ENCODE results near the gene DUS1L.
A peak's percentile ranks its signal among the peaks of the same experiment; 100 is the strongest.

DUS1L gene

DNA sequence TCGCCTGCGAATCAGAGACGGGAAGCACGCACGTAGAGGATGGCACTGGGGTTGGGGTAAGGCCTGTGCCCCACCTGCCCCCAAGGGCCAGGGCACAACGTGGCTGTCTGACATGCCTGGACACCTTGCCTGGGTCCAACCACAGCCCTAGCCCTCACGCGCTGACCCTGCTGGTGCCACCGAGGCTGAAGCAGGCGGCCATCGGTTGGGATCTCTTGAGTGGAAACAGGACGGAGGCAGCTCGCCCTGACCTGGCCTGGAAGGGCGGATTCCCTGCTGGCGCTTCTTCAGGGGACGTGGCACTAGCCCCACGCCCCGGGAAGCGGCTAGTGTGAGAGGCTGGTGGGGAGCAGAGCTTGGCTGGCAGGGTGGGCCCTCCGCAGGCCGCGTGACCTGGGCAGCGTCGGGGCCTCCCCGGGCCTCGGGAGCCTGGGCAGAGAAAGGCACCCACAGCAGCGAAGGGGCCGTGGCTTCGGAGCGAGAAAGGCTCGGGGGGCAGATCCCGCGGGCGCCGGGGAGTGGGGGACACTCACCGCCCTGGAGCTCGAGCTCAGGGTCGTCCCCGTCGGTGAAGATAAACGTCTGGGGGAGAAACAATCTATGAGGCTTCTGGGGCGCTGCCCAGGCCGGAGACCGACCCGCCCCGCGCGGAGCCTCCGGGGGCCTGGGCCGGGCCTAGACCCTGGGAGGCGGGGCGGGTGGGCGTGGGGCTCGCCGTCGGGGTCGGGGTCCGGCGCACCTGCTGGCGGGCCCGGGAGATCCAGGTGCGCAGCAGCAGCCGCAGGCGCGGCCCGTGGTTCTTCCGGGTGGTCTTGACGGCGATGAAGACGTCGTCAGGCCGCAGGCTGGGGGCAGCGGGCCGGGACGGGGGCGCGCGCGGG lies 14.6 kb downstream of the DUS1L start:
- H3F3A ChIP-seq (ENCODE audit: control insufficient read depth, insufficient read depth): no peaks in the 10 kb centered on the region
- peaks cover 17% of the 10 kb centered on the region for H3K4me1 ChIP-seq (ENCODE audit: control insufficient read depth, low read length)
- H3K4me2 ChIP-seq (ENCODE audit: low read length): peak overlapping the region; percentile 86
- no peak overlapping the region for H3K27ac ChIP-seq (ENCODE audit: low read depth, low read length)
- no peaks in the 10 kb centered on the region for H3K9me3 ChIP-seq (ENCODE audit: control insufficient read depth, insufficient read depth, low read length)
- peaks cover 18% of the 10 kb centered on the region for H3K36me3 ChIP-seq (ENCODE audit: control insufficient read depth, low read length)
- no peaks in the 10 kb centered on the region for H3K27me3 ChIP-seq (ENCODE audit: control insufficient read depth, low read length)
- no peaks in the 10 kb centered on the region for H3K9me2 ChIP-seq (replicated peaks; ENCODE audit: control insufficient read depth, low read length)
- H4K20me1 ChIP-seq (ENCODE audit: control insufficient read depth, insufficient read depth, low read depth, low read length): peaks cover 3% of the 10 kb centered on the region; the same call in 1 of the 2 replicates
- peak overlapping the region; percentile 79 for H3K4me3 ChIP-seq (ENCODE audit: low read length)
- peaks cover 19% of the 10 kb centered on the region for H3K79me2 ChIP-seq (ENCODE audit: control insufficient read depth, low read length)
- TF ChIP-seq, protein P1, sequence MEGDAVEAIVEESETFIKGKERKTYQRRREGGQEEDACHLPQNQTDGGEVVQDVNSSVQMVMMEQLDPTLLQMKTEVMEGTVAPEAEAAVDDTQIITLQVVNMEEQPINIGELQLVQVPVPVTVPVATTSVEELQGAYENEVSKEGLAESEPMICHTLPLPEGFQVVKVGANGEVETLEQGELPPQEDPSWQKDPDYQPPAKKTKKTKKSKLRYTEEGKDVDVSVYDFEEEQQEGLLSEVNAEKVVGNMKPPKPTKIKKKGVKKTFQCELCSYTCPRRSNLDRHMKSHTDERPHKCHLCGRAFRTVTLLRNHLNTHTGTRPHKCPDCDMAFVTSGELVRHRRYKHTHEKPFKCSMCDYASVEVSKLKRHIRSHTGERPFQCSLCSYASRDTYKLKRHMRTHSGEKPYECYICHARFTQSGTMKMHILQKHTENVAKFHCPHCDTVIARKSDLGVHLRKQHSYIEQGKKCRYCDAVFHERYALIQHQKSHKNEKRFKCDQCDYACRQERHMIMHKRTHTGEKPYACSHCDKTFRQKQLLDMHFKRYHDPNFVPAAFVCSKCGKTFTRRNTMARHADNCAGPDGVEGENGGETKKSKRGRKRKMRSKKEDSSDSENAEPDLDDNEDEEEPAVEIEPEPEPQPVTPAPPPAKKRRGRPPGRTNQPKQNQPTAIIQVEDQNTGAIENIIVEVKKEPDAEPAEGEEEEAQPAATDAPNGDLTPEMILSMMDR (IDR thresholded peaks at IDR 0.05; ENCODE audit: low read depth, low read length, poor library complexity, severe bottlenecking): no peak
- TF ChIP-seq EZH2phosphoT487 (IDR thresholded peaks at IDR 0.05; ENCODE audit: borderline replicate concordance, low read length): no peak

DNA sequence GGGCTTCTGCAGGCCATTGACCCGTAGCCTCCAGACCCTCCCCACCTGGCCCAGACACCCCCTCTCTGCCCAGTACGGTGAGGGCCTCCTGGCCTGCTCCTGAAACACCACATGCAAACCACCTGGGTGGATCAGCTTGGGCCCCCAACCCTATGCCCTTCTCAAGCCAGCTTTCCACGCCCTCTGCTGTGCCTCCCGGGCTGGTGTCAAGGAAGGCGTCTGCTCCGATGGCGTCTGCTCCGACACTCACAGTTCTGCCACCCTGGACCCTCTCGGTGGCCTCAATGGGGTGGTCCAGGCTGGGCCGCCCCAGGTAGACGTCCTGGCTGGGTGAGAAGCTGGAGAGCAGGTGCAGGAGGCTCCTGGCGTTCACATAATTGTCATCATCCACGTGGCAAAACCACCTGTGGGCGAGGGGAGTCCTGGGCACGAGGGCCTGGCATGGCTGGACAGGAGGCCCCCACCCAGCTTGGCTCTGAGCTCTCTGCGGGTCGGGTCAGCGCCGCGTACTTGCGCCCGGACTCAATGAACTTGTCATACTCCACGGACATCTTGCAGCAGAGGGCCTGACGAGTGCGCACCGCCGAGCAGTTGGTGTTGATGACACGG lies 15.3 kb downstream of the DUS1L start:
- Histone ChIP-seq H3K36me3 (ENCODE audit: control insufficient read depth, low read length) (peaks cover 12% of the 10 kb centered on the region; the same call in 1 of the 2 replicates), H3K27me3 (ENCODE audit: control insufficient read depth, low read length) (no peaks in the 10 kb centered on the region), H3K27ac (ENCODE audit: low read depth, low read length) (no peak overlapping the region), H3K9me3 (ENCODE audit: control insufficient read depth, insufficient read depth, low read length) (no peaks in the 10 kb centered on the region), H3K4me1 (ENCODE audit: control insufficient read depth, low read length) (peaks cover 17% of the 10 kb centered on the region), H3K79me2 (ENCODE audit: control insufficient read depth, low read length) (peaks cover 19% of the 10 kb centered on the region), H3F3A (ENCODE audit: control insufficient read depth, insufficient read depth) (no peaks in the 10 kb centered on the region), H3K4me3 (ENCODE audit: low read length) (peak overlapping the region; percentile 79), H3K9me2 (replicated peaks; ENCODE audit: control insufficient read depth, low read length) (no peaks in the 10 kb centered on the region), H4K20me1 (ENCODE audit: control insufficient read depth, insufficient read depth, low read depth, low read length) (peaks cover 3% of the 10 kb centered on the region; the same call in 1 of the 2 replicates), H3K4me2 (ENCODE audit: low read length) (peak overlapping the region; percentile 86)
- TF ChIP-seq, protein P1 (IDR thresholded peaks at IDR 0.05; ENCODE audit: low read depth, low read length, poor library complexity, severe bottlenecking): no peak
- no peak for TF ChIP-seq EZH2phosphoT487 (IDR thresholded peaks at IDR 0.05; ENCODE audit: borderline replicate concordance, low read length)

DNA sequence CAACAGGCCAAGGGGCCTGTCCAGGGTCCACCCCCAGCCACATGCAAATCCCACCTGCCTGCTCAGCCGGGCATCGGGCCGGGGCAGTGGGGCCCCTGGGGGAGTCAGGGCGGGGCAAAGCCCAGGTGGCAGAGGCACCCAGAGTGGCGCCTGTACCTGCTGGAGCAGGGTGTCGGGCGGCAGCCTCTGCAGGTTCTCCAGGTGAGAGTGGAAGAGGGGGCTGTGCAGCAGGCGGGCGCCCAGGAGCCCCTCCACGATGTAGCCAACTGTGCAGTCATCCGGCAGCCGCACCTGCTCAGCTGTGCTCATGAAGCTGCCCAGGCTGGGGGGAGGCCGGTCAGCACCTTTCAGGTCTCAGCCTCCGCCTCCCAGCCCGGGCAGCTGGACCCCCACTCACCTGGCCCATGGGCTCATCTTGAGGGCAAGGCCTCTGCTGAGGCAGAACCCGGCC lies 16.1 kb downstream of the DUS1L start:
- Histone ChIP-seq H3K4me3 (ENCODE audit: low read length) (no peak overlapping the region), H3K79me2 (ENCODE audit: control insufficient read depth, low read length) (peaks cover 19% of the 10 kb centered on the region), H3K9me2 (replicated peaks; ENCODE audit: control insufficient read depth, low read length) (no peaks in the 10 kb centered on the region), H4K20me1 (ENCODE audit: control insufficient read depth, insufficient read depth, low read depth, low read length) (peaks cover 3% of the 10 kb centered on the region; the same call in 1 of the 2 replicates), H3K36me3 (ENCODE audit: control insufficient read depth, low read length) (peaks cover 5% of the 10 kb centered on the region; the same call in 1 of the 2 replicates), H3K9me3 (ENCODE audit: control insufficient read depth, insufficient read depth, low read length) (no peaks in the 10 kb centered on the region), H3K4me1 (ENCODE audit: control insufficient read depth, low read length) (peaks cover 17% of the 10 kb centered on the region), H3K27me3 (ENCODE audit: control insufficient read depth, low read length) (no peaks in the 10 kb centered on the region), H3K27ac (ENCODE audit: low read depth, low read length) (no peak overlapping the region), H3K4me2 (ENCODE audit: low read length) (no peak overlapping the region), H3F3A (ENCODE audit: control insufficient read depth, insufficient read depth) (no peaks in the 10 kb centered on the region)
- TF ChIP-seq EZH2phosphoT487 (IDR thresholded peaks at IDR 0.05; ENCODE audit: borderline replicate concordance, low read length): no peak

Data from DOHH2 (cell line).